Left lung (tissue), 10 donors: Measurements from ENCODE around the gene JPH2. TPM values are rescaled to one million over a fixed set of nuclear protein-coding genes. Genes with fewer than 3 reads are reported as not detected.
A peak's percentile ranks its signal among the peaks of the same experiment; 100 is the strongest.

Experiments used
- ATAC-seq: fragments of 200-7000 bp; cut with Tn5 transposase; one replicate; pipeline ENCODE4 v1.9.1; 2020; ENCODE audit warnings: moderate library complexity
- DNase-seq, 4 donors: peaks; one replicate each; pipeline ENCODE4 v3.0.0-alpha.2; 2013 to 2020
- H3K27ac ChIP-seq, 2 donors: fragments of 200-600 bp; sonication (generic) in 1 of 2; one replicate each; pipeline versions ENCODE4 v1.5.0 to v1.8.0; 2020 to 2021
- H3K27me3 ChIP-seq, 2 donors: fragments of 200-600 bp; sonication (generic) in 1 of 2; one replicate each; pipeline versions ENCODE4 v1.5.0 to v1.8.0; 2020 to 2021
- H3K36me3 ChIP-seq, 2 donors: fragments of 200-600 bp; sonication (generic) in 1 of 2; one replicate each; pipeline versions ENCODE4 v1.5.0 to v1.8.0; 2020 to 2021
- H3K4me1 ChIP-seq, 2 donors: fragments of 200-600 bp; one replicate each; pipeline ENCODE4 v1.8.0; 2021
- H3K4me3 ChIP-seq, 2 donors: fragments of 200-600 bp; sonication (generic) in 1 of 2; one replicate each; pipeline versions ENCODE4 v1.5.0 to v1.8.0; 2020 to 2021; ENCODE audit warnings: mild to moderate bottlenecking in 1 of 2
- H3K9me3 ChIP-seq, 2 donors: fragments of 200-600 bp; sonication (generic) in 1 of 2; one replicate each; pipeline versions ENCODE4 v1.5.0 to v1.8.0; 2020 to 2021
- CTCF ChIP-seq, 2 donors: fragments of 200-600 bp; sonication (generic) in 1 of 2; IDR thresholded peaks; one replicate each; pipeline versions ENCODE4 v1.5.0 to v1.8.0; 2021; ENCODE audit warnings: antibody characterized with exemption in 2 of 2
- intact Hi-C, 2 donors: fragments of 100-400 bp; cut with DNase I; formaldehyde crosslinking; loops; one replicate each; pipeline versions ENCODE4 v1.11.2 to v1.14.2; 2022
- polyA plus RNA-seq, 6 donors: library from polyadenylated mRNA; unstranded; fragments of 120-200 nt; gene quantifications; one replicate each; pipeline ENCODE4 v1.2.1, GENCODE V29; 2013; ENCODE audit not compliant: insufficient read length in 6 of 6
- total RNA-seq, 2 donors: library from RNA; stranded (reverse); fragmentation: NEBNext Ultra II Directional; extraction: Animal tissue kit (Norgen Biotek cat#: 25700); gene quantifications; one replicate each; pipeline ENCODE4 v1.2.1, GENCODE V29; 2021
- donor health status: DM: no; HTN: yes; CAD: no.
- donor health status: DM: no; HTN: no; CAD: no.

Gene JPH2
- total and polyA plus RNA-seq, 8 donors: 0.83 to 7.4 (median 1.4) TPM

GRCh38 chr20:44218446-44218845, 31.5 kb upstream of the JPH2 start:
- intact Hi-C loops: loop anchor here in 1 of 2 donors (5.0 to 10.0 kb wide), 3 partner anchors 94 to 246 kb away; partner anchors contain the start of gene FITM2
- Histone ChIP-seq H3K27me3 (no peaks in the 10 kb centered on the region), H3K4me3 (no peak overlapping the region), H3K4me1 (peaks cover 0 to 22% of the 10 kb centered on the region in 2 donors), H3K9me3 (no peaks in the 10 kb centered on the region), H3K27ac (no peak overlapping the region), H3K36me3 (no peaks in the 10 kb centered on the region)
- peak; percentile 47 for ATAC-seq
- DNase-seq: no peak
- TF ChIP-seq CTCF (IDR thresholded peaks at IDR 0.05): no peak

GRCh38 chr20:44217342-44218092, 30.5 kb upstream of the JPH2 start:
- ATAC-seq: peak; percentile 93
- no peak overlapping the region for H3K27ac ChIP-seq
- intact Hi-C loops: loop anchor here in 1 of 2 donors (5.0 to 10.0 kb wide), 3 partner anchors 95 to 247 kb away; partner anchors contain the start of gene FITM2
- peaks cover 0 to 24% of the 10 kb centered on the region in 2 donors for H3K4me1 ChIP-seq
- no peaks in the 10 kb centered on the region for H3K27me3 ChIP-seq
- no peaks in the 10 kb centered on the region for H3K36me3 ChIP-seq
- H3K4me3 ChIP-seq: no peak overlapping the region
- H3K9me3 ChIP-seq: no peaks in the 10 kb centered on the region
- peak in 3 of 4 donors; percentile 70 to 80 (median 73) for DNase-seq
- peak; percentile 86 to 87 for TF ChIP-seq CTCF (IDR thresholded peaks at IDR 0.05)

- Histone ChIP-seq H3K4me3 (no peak overlapping the region), H3K4me1 (peaks cover 8 to 38% of the 10 kb centered on the region in 2 donors), H3K27ac (no peak overlapping the region), H3K27me3 (no peaks in the 10 kb centered on the region), H3K36me3 (no peaks in the 10 kb centered on the region), H3K9me3 (no peaks in the 10 kb centered on the region)
- intact Hi-C loops: loop anchor here in 1 of 2 donors (5.0 to 10.0 kb wide), 3 partner anchors 97 to 250 kb away; partner anchors contain the start of gene FITM2
- no peak for ATAC-seq
- TF ChIP-seq CTCF (IDR thresholded peaks at IDR 0.05): peak; percentile 67 to 74
- DNase-seq: peak; percentile 41 to 86 (median 71)
Measured at GRCh38 chr20:44215125-44215524, 28.1 kb upstream of the JPH2 start.

GRCh38 chr20:44212792-44213191, 25.8 kb upstream of the JPH2 start:
- no peak overlapping the region for H3K4me3 ChIP-seq
- H3K4me1 ChIP-seq: peaks cover 21 to 48% of the 10 kb centered on the region in 2 donors
- no peak overlapping the region for H3K27ac ChIP-seq
- TF ChIP-seq CTCF (IDR thresholded peaks at IDR 0.05): no peak
- no peak for ATAC-seq
- no peaks in the 10 kb centered on the region for H3K27me3 ChIP-seq
- H3K9me3 ChIP-seq: no peaks in the 10 kb centered on the region
- DNase-seq: no peak
- no peaks in the 10 kb centered on the region for H3K36me3 ChIP-seq
- intact Hi-C loops: loop anchor here in 1 of 2 donors (10.0 kb wide), 2 partner anchors 172 to 252 kb away; no protein-coding TSS in a partner anchor
